ENCODE results near the gene EHBP1L1. TPM values are rescaled to one million over a fixed set of nuclear protein-coding genes. Genes with fewer than 3 reads are reported as not detected.

EHBP1L1 gene
- total RNA-seq, 1 donor from 2014 or later, result 81.3 TPM

- Mint-ChIP-seq H3K36me3 (ENCODE audit: low read depth) (peaks cover 6% of the 10 kb centered on the region), H3K27me3 (ENCODE audit: low read depth) (no peaks in the 10 kb centered on the region), H3K4me3 (ENCODE audit: unreplicated experiment) (no peak within 1 kb of the TSS), H3K4me1 (ENCODE audit: low read depth) (peaks cover 5% of the 10 kb centered on the region), H3K9me3 (ENCODE audit: low read depth) (no peaks in the 10 kb centered on the region), H3K27ac (ENCODE audit: unreplicated experiment) (no peak within 1 kb of the TSS)
- DNase-seq (ENCODE audit: low spot score), result no peak
- no peak for TF ChIP-seq CTCF (IDR thresholded peaks at IDR 0.05)
These were observed 19.9 kb downstream of the EHBP1L1 start, which contains the start of gene KCNK7 for GRCh38 chr11:65595543-65596281. TSS of gene KCNK7 (minus strand) at chr11:65595800. CDS start at chr11:65595772, 28 bp downstream.

- no peak for TF ChIP-seq CTCF (IDR thresholded peaks at IDR 0.05)
- Mint-ChIP-seq H3K27me3 (ENCODE audit: low read depth) (no peaks in the 10 kb centered on the region), H3K9me3 (ENCODE audit: low read depth) (no peaks in the 10 kb centered on the region), H3K4me3 (ENCODE audit: unreplicated experiment) (no peak overlapping the region), H3K36me3 (ENCODE audit: low read depth) (peaks cover 8% of the 10 kb centered on the region), H3K4me1 (ENCODE audit: low read depth) (peaks cover 5% of the 10 kb centered on the region), H3K27ac (ENCODE audit: unreplicated experiment) (no peak overlapping the region)
- no peak for DNase-seq (ENCODE audit: low spot score)
These were observed 20.7 kb downstream of the EHBP1L1 start for GRCh38 chr11:65596520-65596919.

- no peak for TF ChIP-seq CTCF (IDR thresholded peaks at IDR 0.05)
- Mint-ChIP-seq H3K27me3 (ENCODE audit: low read depth) (no peaks in the 10 kb centered on the region), H3K27ac (ENCODE audit: unreplicated experiment) (no peak overlapping the region), H3K4me1 (ENCODE audit: low read depth) (peaks cover 5% of the 10 kb centered on the region), H3K4me3 (ENCODE audit: unreplicated experiment) (no peak overlapping the region), H3K36me3 (ENCODE audit: low read depth) (peaks cover 9% of the 10 kb centered on the region), H3K9me3 (ENCODE audit: low read depth) (no peaks in the 10 kb centered on the region)
- no peak for DNase-seq (ENCODE audit: low spot score)
These were observed 22.4 kb downstream of the EHBP1L1 start for GRCh38 chr11:65598258-65598699.

- no peak for TF ChIP-seq CTCF (IDR thresholded peaks at IDR 0.05)
- no peak overlapping the region for H3K27ac Mint-ChIP-seq (ENCODE audit: unreplicated experiment)
- no peaks in the 10 kb centered on the region for H3K9me3 Mint-ChIP-seq (ENCODE audit: low read depth)
- H3K4me1 Mint-ChIP-seq (ENCODE audit: low read depth), result peaks cover 5% of the 10 kb centered on the region
- DNase-seq (ENCODE audit: low spot score), result no peak
- H3K36me3 Mint-ChIP-seq (ENCODE audit: low read depth), result peaks cover 17% of the 10 kb centered on the region
- H3K4me3 Mint-ChIP-seq (ENCODE audit: unreplicated experiment), result no peak overlapping the region
- no peaks in the 10 kb centered on the region for H3K27me3 Mint-ChIP-seq (ENCODE audit: low read depth)
These were observed 23.5 kb downstream of the EHBP1L1 start for GRCh38 chr11:65599216-65599954.

- peaks cover 18% of the 10 kb centered on the region for H3K36me3 Mint-ChIP-seq (ENCODE audit: low read depth)
- H3K27ac Mint-ChIP-seq (ENCODE audit: unreplicated experiment), result no peak overlapping the region
- H3K4me3 Mint-ChIP-seq (ENCODE audit: unreplicated experiment), result no peak overlapping the region
These were observed 24.0 kb downstream of the EHBP1L1 start for GRCh38 chr11:65599955-65600246.

More at GRCh38 chr11:65599955-65600246, 24.0 kb downstream of the EHBP1L1 start:
- TF ChIP-seq CTCF (IDR thresholded peaks at IDR 0.05), result no peak
- no peak for DNase-seq (ENCODE audit: low spot score)
- H3K9me3 Mint-ChIP-seq (ENCODE audit: low read depth), result no peaks in the 10 kb centered on the region
- peaks cover 5% of the 10 kb centered on the region for H3K4me1 Mint-ChIP-seq (ENCODE audit: low read depth)
- H3K27me3 Mint-ChIP-seq (ENCODE audit: low read depth), result no peaks in the 10 kb centered on the region
